Suprapubic skin (tissue), 4 donors: ENCODE data around the gene DRG1. TPM values are rescaled to one million over a fixed set of nuclear protein-coding genes. Genes with fewer than 3 reads are reported as not detected.

Experiments
- DNase-seq, 2 donors: peaks; one replicate each; pipeline ENCODE4 v3.0.0-alpha.2; 2019; ENCODE audit warnings: low spot score in 2 of 2
- H3K27ac ChIP-seq: fragments of 200-600 bp; sonication (generic); one replicate; pipeline ENCODE4 v1.5.1; 2019
- H3K27me3 ChIP-seq: fragments of 200-600 bp; sonication (generic); one replicate; pipeline ENCODE4 v1.5.1; 2019
- H3K36me3 ChIP-seq: fragments of 200-600 bp; sonication (generic); one replicate; pipeline ENCODE4 v1.5.1; 2019
- H3K4me1 ChIP-seq: fragments of 200-600 bp; sonication (generic); one replicate; pipeline ENCODE4 v1.5.1; 2019
- H3K4me3 ChIP-seq: fragments of 200-600 bp; sonication (generic); one replicate; pipeline ENCODE4 v1.5.1; 2019; ENCODE audit warnings: mild to moderate bottlenecking
- H3K9me3 ChIP-seq: fragments of 200-600 bp; sonication (generic); one replicate; pipeline ENCODE4 v1.5.1; 2019
- CTCF ChIP-seq, 2 donors: fragments of 200-600 bp in 1 of 2; fragments of 450-650 bp in 1 of 2; sonication (generic) in 1 of 2; IDR thresholded peaks; one replicate each; pipeline ENCODE4 v1.5.1; 2016 to 2019; ENCODE audit warnings: antibody characterized with exemption in 2 of 2, mild to moderate bottlenecking in 1 of 2, moderate library complexity in 1 of 2
- EP300 ChIP-seq: sonication (generic); formaldehyde crosslinking; IDR thresholded peaks from one replicate; pipeline ENCODE4 v1.6.1; 2017; ENCODE audit warnings: antibody characterized with exemption
- POLR2A ChIP-seq, 2 donors: fragments of 450-650 bp; IDR thresholded peaks; one replicate each; pipeline ENCODE4 v1.6.1; 2017; ENCODE audit warnings: antibody characterized with exemption in 2 of 2, mild to moderate bottlenecking in 2 of 2, moderate library complexity in 2 of 2
- POLR2AphosphoS5 ChIP-seq, 3 donors: sonication (generic); formaldehyde crosslinking; IDR thresholded peaks; one replicate each; pipeline ENCODE4 v1.6.1; 2017; ENCODE audit warnings: antibody characterized with exemption in 3 of 3
- WGBS: methylation state at CpG from one replicate; pipeline ENCODE4 v1.1.5; 2018; 5-methylcytosine and 5-hydroxymethylcytosine counted together
- total RNA-seq, 4 donors: library from RNA; depleted of rRNA; stranded (reverse); fragments of >200 nt; gene quantifications; one replicate each; pipeline ENCODE4 v1.1.0, GENCODE V29; 2016

Gene DRG1
- total RNA-seq, 4 donors from 2014 or later: 53.8 to 61.8 (median 55.0) TPM

GRCh38 chr22:31442768-31443489 lies 43.5 kb downstream of the DRG1 start:
- WGBS: 98% methylated on average over 5 of the region's 5 CpGs
- Histone ChIP-seq H3K36me3 (peaks cover 92% of the 10 kb centered on the region), H3K27me3 (no peaks in the 10 kb centered on the region), H3K4me1 (no peaks in the 10 kb centered on the region), H3K9me3 (no peaks in the 10 kb centered on the region), H3K4me3 (no peak overlapping the region), H3K27ac (no peak overlapping the region)
- TF ChIP-seq POLR2AphosphoS5 (IDR thresholded peaks at IDR 0.05) (no peak), CTCF (IDR thresholded peaks at IDR 0.05) (no peak), POLR2A (IDR thresholded peaks at IDR 0.05) (no peak), EP300 (no peak)
- no peak for DNase-seq

DNA sequence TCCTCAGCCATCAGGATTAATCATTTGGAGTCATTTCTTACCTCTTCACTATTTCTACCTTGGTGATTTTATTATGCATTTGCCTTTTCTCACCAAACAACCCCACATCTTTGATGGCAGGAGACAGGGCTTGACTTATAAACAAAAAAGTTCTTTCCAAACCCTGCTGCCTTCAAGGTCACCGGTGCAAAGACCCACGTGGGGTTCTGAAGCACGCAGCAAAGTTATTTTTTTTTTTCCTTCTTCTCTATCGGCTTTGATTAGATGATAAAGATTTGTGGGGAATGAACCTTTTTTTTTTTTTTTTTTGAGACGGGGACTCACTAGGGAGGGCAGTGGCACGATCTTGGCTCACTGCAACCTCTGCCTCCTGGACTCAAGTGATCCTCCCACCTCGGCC lies 44.1 kb downstream of the DRG1 start:
- no peak overlapping the region for H3K4me3 ChIP-seq
- WGBS: 91% methylated on average over 7 of the region's 7 CpGs
- no peaks in the 10 kb centered on the region for H3K9me3 ChIP-seq
- H3K27me3 ChIP-seq: no peaks in the 10 kb centered on the region
- no peak overlapping the region for H3K27ac ChIP-seq
- DNase-seq: no peak
- H3K36me3 ChIP-seq: peaks cover 92% of the 10 kb centered on the region
- TF ChIP-seq POLR2A (IDR thresholded peaks at IDR 0.05) (no peak), EP300 (no peak), POLR2AphosphoS5 (IDR thresholded peaks at IDR 0.05) (no peak), CTCF (IDR thresholded peaks at IDR 0.05) (no peak)
- H3K4me1 ChIP-seq: no peaks in the 10 kb centered on the region

- TF ChIP-seq EP300 (no peak), CTCF (IDR thresholded peaks at IDR 0.05) (no peak), POLR2A (IDR thresholded peaks at IDR 0.05) (no peak), POLR2AphosphoS5 (IDR thresholded peaks at IDR 0.05) (no peak)
- Histone ChIP-seq H3K4me3 (no peak overlapping the region), H3K36me3 (peaks cover 85% of the 10 kb centered on the region), H3K9me3 (no peaks in the 10 kb centered on the region), H3K27me3 (no peaks in the 10 kb centered on the region), H3K27ac (no peak overlapping the region), H3K4me1 (no peaks in the 10 kb centered on the region)
- 93% methylated on average over 3 of the region's 3 CpGs for WGBS
- no peak for DNase-seq
Measured at GRCh38 chr22:31445642-31446041, 46.2 kb downstream of the DRG1 start.

- Histone ChIP-seq H3K27ac (no peak overlapping the region), H3K27me3 (no peaks in the 10 kb centered on the region), H3K4me1 (no peaks in the 10 kb centered on the region), H3K36me3 (peaks cover 79% of the 10 kb centered on the region), H3K4me3 (no peak overlapping the region), H3K9me3 (no peaks in the 10 kb centered on the region)
- TF ChIP-seq CTCF (IDR thresholded peaks at IDR 0.05): no peak
- TF ChIP-seq POLR2AphosphoS5 (IDR thresholded peaks at IDR 0.05): no peak
- TF ChIP-seq POLR2A (IDR thresholded peaks at IDR 0.05): no peak
- TF ChIP-seq EP300: no peak
- 73% methylated on average over 3 of the region's 3 CpGs for WGBS
- no peak for DNase-seq
Measured at GRCh38 chr22:31446208-31446607, 46.8 kb downstream of the DRG1 start.

DNA sequence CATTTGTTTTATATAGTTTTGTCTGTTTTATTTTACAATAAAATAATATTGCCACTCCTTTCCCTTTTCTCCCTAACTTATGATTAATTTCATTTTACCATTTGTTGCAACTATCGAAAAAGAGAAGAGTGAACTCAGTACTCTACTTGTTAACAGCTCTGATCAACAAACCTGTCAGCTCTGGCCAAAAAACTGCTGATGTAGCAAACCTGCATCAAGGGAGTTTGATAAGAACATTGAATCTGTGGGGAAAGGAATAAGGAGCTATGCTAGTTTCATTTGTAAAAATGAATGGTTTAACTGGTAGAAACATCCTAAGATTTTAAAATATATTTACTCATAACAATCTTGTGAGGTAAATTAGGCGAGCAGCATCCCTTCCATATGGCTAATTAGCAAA lies 47.4 kb downstream of the DRG1 start:
- no peak overlapping the region for H3K4me3 ChIP-seq
- WGBS: 93% methylated on average over 2 of the region's 2 CpGs
- DNase-seq: no peak
- H3K4me1 ChIP-seq: no peaks in the 10 kb centered on the region
- H3K27me3 ChIP-seq: no peaks in the 10 kb centered on the region
- H3K9me3 ChIP-seq: no peaks in the 10 kb centered on the region
- TF ChIP-seq POLR2AphosphoS5 (IDR thresholded peaks at IDR 0.05) (no peak), CTCF (IDR thresholded peaks at IDR 0.05) (no peak), POLR2A (IDR thresholded peaks at IDR 0.05) (no peak), EP300 (no peak)
- peaks cover 76% of the 10 kb centered on the region for H3K36me3 ChIP-seq
- H3K27ac ChIP-seq: no peak overlapping the region
